Hematopoietic multipotent progenitor cell treated with erythropoietin and hydrocortisone succinate and interleukin-3 and kit ligand, for 4 days (in vitro differentiated cells): ENCODE results near the gene C1orf21.

Experiments
- DNase-seq: peaks from one replicate; pipeline ENCODE4 v3.0.0-alpha.2; 2015

Gene C1orf21

GRCh38 chr1:184456189-184456588 lies 69.4 kb downstream of the C1orf21 start:
- peak; percentile 60 for DNase-seq

- no peak for DNase-seq
Measured at GRCh38 chr1:184457500-184457899, 70.7 kb downstream of the C1orf21 start.

- DNase-seq = no peak
Measured at GRCh38 chr1:184461321-184461720, 74.5 kb downstream of the C1orf21 start.

GRCh38 chr1:184462155-184462554 lies 75.3 kb downstream of the C1orf21 start:
- no peak for DNase-seq

GRCh38 chr1:184462990-184463389 lies 76.2 kb downstream of the C1orf21 start:
- no peak for DNase-seq

- no peak for DNase-seq
Measured at GRCh38 chr1:184463680-184464079, 76.9 kb downstream of the C1orf21 start.

GRCh38 chr1:184464757-184465156 lies 77.9 kb downstream of the C1orf21 start:
- DNase-seq = no peak

- peak; percentile 21 for DNase-seq
Measured at GRCh38 chr1:184465489-184466146, 78.8 kb downstream of the C1orf21 start.

GRCh38 chr1:184467295-184467694 lies 80.5 kb downstream of the C1orf21 start:
- DNase-seq = no peak

- no peak for DNase-seq
Measured at GRCh38 chr1:184469396-184469795, 82.6 kb downstream of the C1orf21 start.

GRCh38 chr1:184471686-184472085 lies 84.9 kb downstream of the C1orf21 start:
- DNase-seq = no peak

GRCh38 chr1:184472136-184472535 lies 85.3 kb downstream of the C1orf21 start:
- DNase-seq = no peak

GRCh38 chr1:184473176-184473966 lies 86.5 kb downstream of the C1orf21 start:
- DNase-seq = no peak

- no peak for DNase-seq
Measured at GRCh38 chr1:184476187-184476586, 89.4 kb downstream of the C1orf21 start.

- DNase-seq = no peak
Measured at GRCh38 chr1:184479435-184480167, 92.8 kb downstream of the C1orf21 start.

GRCh38 chr1:184480736-184481135 lies 93.9 kb downstream of the C1orf21 start:
- no peak for DNase-seq

GRCh38 chr1:184482136-184482535 lies 95.3 kb downstream of the C1orf21 start:
- no peak for DNase-seq

- DNase-seq = peak; percentile 69
Measured at GRCh38 chr1:184483101-184483683, 96.4 kb downstream of the C1orf21 start.

- DNase-seq = no peak
Measured at GRCh38 chr1:184485751-184486723, 99.2 kb downstream of the C1orf21 start.

- no peak for DNase-seq
Measured at GRCh38 chr1:184486761-184487445, 100.1 kb downstream of the C1orf21 start.

- DNase-seq = no peak
Measured at GRCh38 chr1:184487531-184488193, 100.8 kb downstream of the C1orf21 start.
